Small intestine (tissue), 7 donors: ENCODE results near the gene CHRM2. TPM values are rescaled to one million over a fixed set of nuclear protein-coding genes. Genes with fewer than 3 reads are reported as not detected.

ENCODE experiments used
- DNase-seq, 2 donors: peaks; one replicate each; pipeline versions ENCODE4 v3.0.0 to v3.0.0-alpha.2; 2013
- FAIRE-seq: peaks from 2 replicates; lab custom pipeline; 2012; peaks lifted over from hg19 to GRCh38; lab: Jason Lieb, UNC
- H3K27ac ChIP-seq, 3 donors: one replicate each; pipeline ENCODE4 v1.5.1; 2013; ENCODE audit warnings: low read length in 2 of 3, mild to moderate bottlenecking in 2 of 3, control low read depth in 1 of 3, inconsistent platforms in 1 of 3, low read depth in 1 of 3, moderate library complexity in 1 of 3
- H3K27me3 ChIP-seq, 3 donors: one replicate each; pipeline ENCODE4 v1.6.1; 2013; ENCODE audit warnings: low read length in 3 of 3, inconsistent platforms in 1 of 3; ENCODE audit not compliant: control insufficient read depth in 3 of 3, insufficient read depth in 3 of 3
- H3K36me3 ChIP-seq, 3 donors: one replicate each; pipeline ENCODE4 v1.6.1; 2013; ENCODE audit warnings: low read length in 3 of 3, inconsistent platforms in 1 of 3, low read depth in 1 of 3, mild to moderate bottlenecking in 1 of 3, moderate library complexity in 1 of 3; ENCODE audit not compliant: control insufficient read depth in 3 of 3, insufficient read depth in 2 of 3
- H3K4me1 ChIP-seq, 3 donors: one replicate each; pipeline ENCODE4 v1.6.1; 2013; ENCODE audit warnings: low read length in 2 of 3, inconsistent platforms in 1 of 3, low read depth in 1 of 3, mild to moderate bottlenecking in 1 of 3, moderate library complexity in 1 of 3; ENCODE audit not compliant: control insufficient read depth in 3 of 3, insufficient read depth in 2 of 3
- H3K4me3 ChIP-seq, 3 donors: one replicate each; pipeline ENCODE4 v1.5.1; 2013; ENCODE audit warnings: low read length in 3 of 3, control low read depth in 1 of 3, inconsistent platforms in 1 of 3, low read depth in 1 of 3, mild to moderate bottlenecking in 1 of 3, moderate library complexity in 1 of 3
- H3K9me3 ChIP-seq, 2 donors: one replicate each; pipeline ENCODE4 v1.6.1; 2013; ENCODE audit warnings: low read depth in 1 of 2, low read length in 1 of 2; ENCODE audit not compliant: control insufficient read depth in 2 of 2, insufficient read depth in 1 of 2
- WGBS, 3 donors: extraction: QIAGEN DNeasy Blood & Tissue Kit; methylation state at CpG; one replicate each; pipeline ENCODE4 v1.1.7; 2013; 5-methylcytosine and 5-hydroxymethylcytosine counted together
- polyA plus RNA-seq, 4 donors: library from polyadenylated mRNA; stranded (reverse) in 3 of 4; unstranded in 1 of 4; fragments of 200-250 nt in 3 of 4; fragments of 120-200 nt in 1 of 4; gene quantifications; one replicate each; pipeline versions ENCODE4 v1.2.1 to v1.2.3, GENCODE V29; 2013
- donor health status: healthy with polysubstance abuse.
- donor health status: control.
- donor health status: control.
- donor health status: Bipolar disorder and iron deficiency.
- donor health status: healthy.

Gene CHRM2
- polyA plus RNA-seq, 4 donors, result 0.27 to 0.71 (median 0.49) TPM; not detected in 1

- Histone ChIP-seq H3K4me3 (no peak overlapping the region), H3K9me3 (no peaks in the 10 kb centered on the region), H3K36me3 (no peaks in the 10 kb centered on the region), H3K27ac (no peak overlapping the region), H3K27me3 (no peaks in the 10 kb centered on the region), H3K4me1 (no peaks in the 10 kb centered on the region)
- DNase-seq (no peak), FAIRE-seq (no peak)
- WGBS, 3 donors, result 32 to 58% (median 38%) methylated on average over 1 of the region's 1 CpG
Observed at GRCh38 chr7:136878878-136879277, 10.4 kb downstream of the CHRM2 start.

DNA sequence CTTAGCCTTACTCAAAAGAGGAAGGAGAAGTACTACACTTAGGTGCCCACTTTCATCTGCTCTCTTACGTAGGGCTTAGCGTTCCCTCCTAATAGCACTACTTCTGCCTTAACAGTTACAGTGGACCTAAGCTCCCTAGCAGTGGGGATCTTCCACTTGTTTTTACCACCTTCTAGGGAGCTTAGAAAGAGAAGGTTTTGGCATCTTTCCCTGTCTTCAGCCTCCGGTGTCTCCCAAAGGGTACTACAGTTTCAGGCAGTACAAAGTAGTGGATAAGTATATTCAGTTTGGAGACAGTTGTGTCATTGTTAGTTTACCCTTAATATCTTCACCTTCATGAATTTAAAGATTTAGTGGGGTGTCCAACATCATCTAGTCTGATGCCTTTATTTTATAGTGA is 14.6 kb downstream of the CHRM2 start:
- Histone ChIP-seq H3K36me3 (no peaks in the 10 kb centered on the region), H3K27me3 (no peaks in the 10 kb centered on the region), H3K27ac (no peak overlapping the region), H3K4me3 (no peak overlapping the region), H3K4me1 (no peaks in the 10 kb centered on the region), H3K9me3 (no peaks in the 10 kb centered on the region)
- DNase-seq, result no peak
- WGBS, 3 donors, result 84 to 90% (median 86%) methylated on average over 3 of the region's 3 CpGs
- FAIRE-seq, result no peak

GRCh38 chr7:136884492-136884891 is 16.0 kb downstream of the CHRM2 start:
- Histone ChIP-seq H3K4me1 (no peaks in the 10 kb centered on the region), H3K9me3 (no peaks in the 10 kb centered on the region), H3K36me3 (no peaks in the 10 kb centered on the region), H3K27me3 (no peaks in the 10 kb centered on the region), H3K4me3 (no peak overlapping the region), H3K27ac (no peak overlapping the region)
- FAIRE-seq (no peak), DNase-seq (no peak)
- 26 to 38% (median 38%) methylated on average over 1 of the region's 1 CpG for WGBS, 3 donors

GRCh38 chr7:136887317-136887716 is 18.9 kb downstream of the CHRM2 start:
- H3K27me3 ChIP-seq, result no peaks in the 10 kb centered on the region
- FAIRE-seq (no peak), DNase-seq (no peak)
- H3K9me3 ChIP-seq, result no peaks in the 10 kb centered on the region
- no peak overlapping the region for H3K27ac ChIP-seq
- no peak overlapping the region for H3K4me3 ChIP-seq
- 70 to 80% (median 80%) methylated on average over 1 of the region's 1 CpG for WGBS, 3 donors
- H3K36me3 ChIP-seq, result no peaks in the 10 kb centered on the region
- no peaks in the 10 kb centered on the region for H3K4me1 ChIP-seq

DNA sequence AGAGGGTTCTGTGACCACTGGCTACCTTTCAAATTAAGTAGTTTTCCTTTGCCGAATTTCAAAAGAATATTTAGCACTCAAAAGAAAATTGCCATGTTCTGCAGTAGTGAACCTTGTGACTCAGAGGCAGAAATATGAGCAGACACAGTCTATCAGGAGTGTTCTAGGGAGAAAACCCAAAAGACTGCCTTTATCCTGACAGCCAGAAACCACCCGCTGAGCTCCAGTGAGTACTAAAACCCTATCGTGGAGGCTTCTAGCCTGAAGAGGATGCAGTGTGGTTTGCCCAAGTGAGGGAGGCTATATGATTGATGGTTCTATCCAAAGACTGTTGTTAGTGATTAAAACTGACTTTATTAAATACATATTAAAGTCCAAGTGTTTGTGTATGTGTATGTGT is 21.9 kb downstream of the CHRM2 start:
- H3K27ac ChIP-seq, result no peak overlapping the region
- no peaks in the 10 kb centered on the region for H3K4me1 ChIP-seq
- no peak overlapping the region for H3K4me3 ChIP-seq
- no peak for FAIRE-seq
- no peaks in the 10 kb centered on the region for H3K9me3 ChIP-seq
- no peaks in the 10 kb centered on the region for H3K27me3 ChIP-seq
- no peak for DNase-seq
- 60 to 74% (median 73%) methylated on average over 3 of the region's 3 CpGs for WGBS, 3 donors
- no peaks in the 10 kb centered on the region for H3K36me3 ChIP-seq

DNA sequence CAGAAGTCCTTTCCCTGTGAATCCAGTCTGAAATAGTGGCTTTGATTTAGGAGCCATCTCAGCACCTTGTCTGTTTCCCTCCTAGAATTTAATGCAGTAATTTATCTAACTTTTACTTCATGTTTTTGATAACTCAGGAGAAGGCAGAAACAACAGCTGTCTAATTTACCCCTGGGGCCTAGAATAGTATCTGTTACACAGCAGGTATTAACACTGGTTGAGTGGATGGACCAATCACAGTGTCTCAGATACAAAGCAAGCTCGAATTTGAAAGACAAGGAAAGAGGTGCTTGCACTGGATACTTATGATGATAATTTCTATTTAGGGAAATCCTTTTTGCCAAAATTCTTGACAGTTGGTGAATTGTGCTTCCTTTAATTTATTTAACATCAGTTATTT is 23.4 kb downstream of the CHRM2 start:
- no peak for FAIRE-seq
- 30 to 45% (median 35%) methylated on average over 1 of the region's 1 CpG for WGBS, 3 donors

DNA sequence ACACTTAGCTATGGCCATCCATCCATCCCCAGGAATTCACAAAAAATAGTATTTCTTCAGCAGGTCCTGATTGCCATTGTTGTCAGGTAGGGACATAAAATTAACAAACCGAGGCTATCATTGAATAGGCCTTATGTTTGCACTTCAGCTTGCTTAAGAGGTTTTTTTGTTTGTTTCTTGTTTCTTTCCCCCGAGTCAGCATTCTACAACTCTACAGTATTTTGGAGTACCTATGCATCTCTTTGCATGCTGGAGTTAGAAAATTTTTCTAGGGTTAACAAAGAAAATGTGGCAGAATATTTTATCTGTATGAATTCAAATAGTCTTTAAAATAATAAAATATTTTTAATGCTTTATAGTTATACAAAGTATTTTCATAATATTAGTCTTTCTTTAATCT is 26.3 kb downstream of the CHRM2 start:
- Histone ChIP-seq H3K4me1 (no peaks in the 10 kb centered on the region), H3K9me3 (no peaks in the 10 kb centered on the region), H3K27me3 (no peaks in the 10 kb centered on the region), H3K4me3 (no peak overlapping the region), H3K27ac (no peak overlapping the region), H3K36me3 (no peaks in the 10 kb centered on the region)
- no peak for FAIRE-seq
- DNase-seq, result no peak
- 24 to 55% (median 33%) methylated on average over 2 of the region's 2 CpGs for WGBS, 3 donors

More for the DNA sequence above, 23.4 kb downstream of the CHRM2 start:
- Histone ChIP-seq H3K27me3 (no peaks in the 10 kb centered on the region), H3K9me3 (no peaks in the 10 kb centered on the region), H3K27ac (no peak overlapping the region), H3K36me3 (no peaks in the 10 kb centered on the region), H3K4me1 (no peaks in the 10 kb centered on the region), H3K4me3 (no peak overlapping the region)
- no peak for DNase-seq

DNA sequence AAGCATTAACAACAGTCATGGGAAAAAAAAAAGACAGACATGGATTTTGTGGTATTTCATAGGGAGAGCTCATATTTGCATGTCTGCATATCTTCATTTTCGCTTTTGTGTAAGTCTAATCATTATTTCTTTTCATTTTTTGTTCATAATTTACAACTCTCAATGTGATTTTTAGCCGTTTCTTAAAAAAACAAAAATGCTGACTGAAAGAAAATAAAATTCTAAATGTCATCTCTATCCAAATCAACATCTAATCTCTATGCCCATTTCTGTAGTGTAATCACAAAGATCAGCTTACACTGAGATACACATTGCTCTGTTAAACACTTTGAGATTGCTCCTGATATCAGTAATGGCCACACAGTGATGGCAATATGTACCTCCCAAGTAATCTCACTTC is 29.2 kb downstream of the CHRM2 start:
- Histone ChIP-seq H3K27me3 (no peaks in the 10 kb centered on the region), H3K36me3 (no peaks in the 10 kb centered on the region), H3K9me3 (no peaks in the 10 kb centered on the region), H3K4me1 (no peaks in the 10 kb centered on the region), H3K27ac (no peak overlapping the region), H3K4me3 (no peak overlapping the region)
- 21 to 49% (median 33%) methylated on average over 2 of the region's 2 CpGs for WGBS, 3 donors
- no peak for FAIRE-seq
- DNase-seq, result no peak

DNA sequence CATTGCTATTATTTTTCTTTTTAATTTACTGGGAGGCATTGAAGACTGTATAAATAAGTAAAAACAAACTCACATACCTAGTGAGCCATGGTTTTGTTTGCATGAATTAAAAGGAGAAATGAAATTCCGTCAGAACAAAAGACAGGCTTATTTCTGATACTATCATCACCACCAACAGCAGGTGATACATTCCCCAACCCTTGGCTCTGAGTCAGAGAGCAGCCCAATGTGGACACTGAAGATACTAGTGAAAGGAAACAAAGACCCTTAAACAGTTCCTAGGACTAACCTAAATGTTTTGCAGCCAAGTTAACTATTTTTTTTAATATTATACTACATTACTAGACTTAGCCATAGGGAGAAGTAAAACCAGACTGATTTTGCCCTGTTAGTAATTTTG is 31.6 kb downstream of the CHRM2 start:
- no peaks in the 10 kb centered on the region for H3K9me3 ChIP-seq
- DNase-seq (no peak), FAIRE-seq (no peak)
- H3K4me1 ChIP-seq, result no peaks in the 10 kb centered on the region
- no peaks in the 10 kb centered on the region for H3K27me3 ChIP-seq
- WGBS, 3 donors, result 28 to 64% (median 38%) methylated on average over 1 of the region's 1 CpG
- no peak overlapping the region for H3K27ac ChIP-seq
- H3K4me3 ChIP-seq, result no peak overlapping the region
- H3K36me3 ChIP-seq, result no peaks in the 10 kb centered on the region
